Measurements from ENCODE around the gene LMNTD1.
"Not testable (repeated sequence)": the region's sequence is repeated elsewhere in the genome, so short reads cannot be mapped to it uniquely, and the experiment has no call there.

The LMNTD1 gene

DNA sequence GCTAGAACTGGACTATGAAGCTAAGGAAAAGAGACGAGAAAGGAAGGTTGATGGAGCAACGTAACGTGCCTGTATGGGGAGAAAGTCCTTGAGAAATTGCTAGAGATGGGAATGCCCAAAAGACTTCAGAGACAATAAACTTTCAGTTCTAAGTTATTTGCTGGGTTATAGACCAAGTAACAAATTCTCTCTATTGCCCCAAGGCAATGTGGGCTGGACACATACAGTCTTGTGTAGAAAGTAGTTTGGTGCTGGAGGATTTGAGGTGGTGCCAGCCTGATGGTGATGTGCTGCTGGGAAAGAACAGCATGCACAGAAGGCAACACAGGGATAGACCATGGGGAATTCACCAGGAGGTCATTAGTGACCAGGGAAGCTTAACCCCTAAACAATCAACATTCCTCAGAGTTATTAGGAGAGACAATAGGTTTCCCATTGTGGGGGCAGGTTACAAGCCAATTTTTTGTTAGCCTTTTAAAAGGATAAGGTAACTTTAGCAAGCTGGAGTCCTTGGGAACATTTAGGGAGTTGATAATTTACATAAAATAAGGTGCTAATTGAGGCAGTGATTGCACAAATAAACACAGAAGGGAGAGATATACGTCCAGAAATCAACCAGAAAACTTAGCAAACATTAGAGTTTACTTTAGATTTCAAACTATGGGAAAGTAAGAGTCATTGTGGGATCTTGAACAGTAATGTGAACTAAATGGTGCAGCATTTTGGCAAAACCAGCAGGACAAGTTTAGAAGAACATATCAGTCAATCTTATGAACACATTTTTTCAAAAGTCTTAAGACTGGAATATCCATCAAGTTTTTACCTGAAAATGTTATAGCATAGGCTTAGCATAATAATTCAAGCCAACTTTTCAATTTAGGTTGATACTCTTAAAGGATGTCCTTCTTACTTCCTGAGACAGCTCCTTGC lies 61.4 kb downstream of the LMNTD1 start:
- Histone ChIP-seq H3K9me3 (ENCODE audit: control insufficient read depth, low read length) (no peaks in the 10 kb centered on the region), H3K4me1 (ENCODE audit: control insufficient read depth, insufficient read depth, low read length, poor library complexity, severe bottlenecking) (peaks cover 12% of the 10 kb centered on the region), H3K36me3 (ENCODE audit: control insufficient read depth, insufficient read depth, low read length) (no peaks in the 10 kb centered on the region), H3K27ac (ENCODE audit: low read depth, low read length, severe bottlenecking) (no peak overlapping the region), H3K4me3 (ENCODE audit: extremely low read depth, insufficient read depth, low read length, poor library complexity, severe bottlenecking) (no peak overlapping the region)
- WGBS, 2 experiments (ENCODE audit: insufficient coverage in 2 of 2), result 82 to 87% methylated on average over 3 of the region's 4 CpGs

DNA sequence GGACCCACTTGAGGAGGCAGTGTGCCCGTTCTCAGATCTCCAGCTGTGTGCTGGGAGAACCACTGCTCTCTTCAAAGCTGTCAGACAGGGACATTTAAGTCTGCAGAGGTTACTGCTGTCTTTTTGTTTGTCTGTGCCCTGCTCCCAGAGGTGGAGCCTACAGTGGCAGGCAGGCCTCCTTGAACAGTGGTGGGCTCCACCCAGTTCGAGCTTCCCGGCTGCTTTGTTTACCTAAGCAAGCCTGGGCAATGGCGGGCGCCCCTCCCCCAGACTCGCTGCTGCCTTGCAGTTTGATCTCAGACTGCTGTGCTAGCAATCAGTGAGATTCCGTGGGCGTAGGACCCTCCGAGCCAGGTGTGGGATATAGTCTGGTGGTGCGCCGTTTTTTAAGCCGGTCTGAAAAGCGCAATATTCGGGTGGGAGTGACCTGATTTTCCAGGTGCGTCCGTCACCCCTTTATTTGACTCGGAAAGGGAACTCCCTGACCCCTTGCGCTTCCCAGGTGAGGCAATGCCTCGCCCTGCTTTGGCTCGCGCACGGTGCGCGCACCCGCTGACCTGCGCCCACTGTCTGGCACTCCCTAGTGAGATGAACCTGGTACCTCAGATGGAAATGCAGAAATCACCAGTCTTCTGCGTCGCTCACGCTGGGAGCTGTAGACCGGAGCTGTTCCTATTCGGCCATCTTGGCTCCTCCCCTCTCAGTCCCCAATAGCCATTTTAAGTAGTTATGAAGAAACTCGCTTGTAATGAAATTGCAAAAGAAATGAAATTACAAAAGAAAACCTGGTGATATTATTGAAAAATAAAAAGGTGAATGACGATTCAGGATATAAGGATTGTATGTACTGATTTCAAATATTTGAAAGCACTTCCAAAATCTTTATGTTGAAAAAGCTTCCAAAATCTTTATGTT lies 63.9 kb downstream of the LMNTD1 start:
- H3K4me1 ChIP-seq (ENCODE audit: control insufficient read depth, insufficient read depth, low read length, poor library complexity, severe bottlenecking); H3K9me3 ChIP-seq (ENCODE audit: control insufficient read depth, low read length); H3K36me3 ChIP-seq (ENCODE audit: control insufficient read depth, insufficient read depth, low read length); H3K27ac ChIP-seq (ENCODE audit: low read depth, low read length, severe bottlenecking); H3K4me3 ChIP-seq (ENCODE audit: extremely low read depth, insufficient read depth, low read length, poor library complexity, severe bottlenecking): not testable (repeated sequence)
- WGBS, 2 experiments (ENCODE audit: insufficient coverage in 2 of 2), result 63 to 85% methylated on average over 4 to 8 of the region's 33 CpGs

DNA sequence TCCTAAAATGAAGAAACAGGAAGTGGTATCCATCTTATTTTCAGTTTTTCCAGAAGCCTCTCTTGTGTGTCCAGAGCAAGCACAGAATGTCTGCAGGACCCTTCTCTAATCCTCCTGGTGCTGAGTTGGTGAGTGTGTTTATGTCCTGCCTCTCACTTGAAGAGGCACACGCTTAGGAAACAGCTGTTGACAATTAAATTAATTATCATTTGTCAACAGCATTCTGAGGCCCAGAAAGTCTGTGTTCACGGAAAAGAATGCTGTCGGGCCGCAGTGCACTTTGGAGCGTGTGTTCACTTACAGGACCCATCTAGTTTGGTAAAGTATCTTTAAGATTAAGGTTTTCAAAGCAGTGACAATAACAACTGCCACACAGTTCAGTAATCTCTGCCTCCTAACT lies 70.5 kb downstream of the LMNTD1 start:
- no peaks in the 10 kb centered on the region for H3K9me3 ChIP-seq (ENCODE audit: control insufficient read depth, low read length)
- no peaks in the 10 kb centered on the region for H3K36me3 ChIP-seq (ENCODE audit: control insufficient read depth, insufficient read depth, low read length)
- no peak overlapping the region for H3K27ac ChIP-seq (ENCODE audit: low read depth, low read length, severe bottlenecking)
- WGBS, 2 experiments (ENCODE audit: insufficient coverage in 2 of 2), result 57 to 67% methylated on average over 3 of the region's 5 CpGs
- no peaks in the 10 kb centered on the region for H3K4me1 ChIP-seq (ENCODE audit: control insufficient read depth, insufficient read depth, low read length, poor library complexity, severe bottlenecking)
- H3K4me3 ChIP-seq (ENCODE audit: extremely low read depth, insufficient read depth, low read length, poor library complexity, severe bottlenecking), result no peak overlapping the region

DNA sequence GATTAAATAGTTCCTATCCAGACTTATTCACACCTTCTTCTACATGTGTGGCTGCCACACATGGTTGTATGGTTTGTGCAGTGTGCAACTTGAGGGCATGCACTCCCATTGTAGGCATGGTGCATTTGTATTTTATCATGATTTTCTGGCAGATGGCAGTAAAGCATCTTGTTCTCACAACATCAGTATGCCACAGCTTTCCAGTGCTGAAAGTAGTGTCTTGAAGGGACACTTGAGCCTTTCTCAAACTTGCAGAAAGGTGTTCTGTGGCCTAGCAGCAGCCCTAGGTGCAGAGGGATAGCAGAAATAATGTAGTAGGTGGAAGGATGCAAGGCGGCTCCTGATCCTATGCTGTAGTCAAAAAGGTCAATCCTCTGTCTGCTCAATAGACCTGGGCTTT lies 72.9 kb downstream of the LMNTD1 start:
- 100% methylated on average over 1 of the region's 1 CpG; no CpG with 5 or more reads in 1 of the 2 experiments for WGBS, 2 experiments (ENCODE audit: insufficient coverage in 2 of 2)
- Histone ChIP-seq H3K27ac (ENCODE audit: low read depth, low read length, severe bottlenecking) (no peak overlapping the region), H3K4me3 (ENCODE audit: extremely low read depth, insufficient read depth, low read length, poor library complexity, severe bottlenecking) (no peak overlapping the region), H3K36me3 (ENCODE audit: control insufficient read depth, insufficient read depth, low read length) (no peaks in the 10 kb centered on the region), H3K9me3 (ENCODE audit: control insufficient read depth, low read length) (no peaks in the 10 kb centered on the region), H3K4me1 (ENCODE audit: control insufficient read depth, insufficient read depth, low read length, poor library complexity, severe bottlenecking) (no peaks in the 10 kb centered on the region)

GRCh38 chr12:25477217-25477616 lies 75.9 kb downstream of the LMNTD1 start:
- WGBS, 2 experiments (ENCODE audit: insufficient coverage in 2 of 2), result 93 to 94% methylated on average over 5 of the region's 5 CpGs
- H3K36me3 ChIP-seq (ENCODE audit: control insufficient read depth, insufficient read depth, low read length), result no peaks in the 10 kb centered on the region
- no peak overlapping the region for H3K4me3 ChIP-seq (ENCODE audit: extremely low read depth, insufficient read depth, low read length, poor library complexity, severe bottlenecking)
- H3K9me3 ChIP-seq (ENCODE audit: control insufficient read depth, low read length), result no peaks in the 10 kb centered on the region
- no peaks in the 10 kb centered on the region for H3K4me1 ChIP-seq (ENCODE audit: control insufficient read depth, insufficient read depth, low read length, poor library complexity, severe bottlenecking)
- H3K27ac ChIP-seq (ENCODE audit: low read depth, low read length, severe bottlenecking), result no peak overlapping the region

DNA sequence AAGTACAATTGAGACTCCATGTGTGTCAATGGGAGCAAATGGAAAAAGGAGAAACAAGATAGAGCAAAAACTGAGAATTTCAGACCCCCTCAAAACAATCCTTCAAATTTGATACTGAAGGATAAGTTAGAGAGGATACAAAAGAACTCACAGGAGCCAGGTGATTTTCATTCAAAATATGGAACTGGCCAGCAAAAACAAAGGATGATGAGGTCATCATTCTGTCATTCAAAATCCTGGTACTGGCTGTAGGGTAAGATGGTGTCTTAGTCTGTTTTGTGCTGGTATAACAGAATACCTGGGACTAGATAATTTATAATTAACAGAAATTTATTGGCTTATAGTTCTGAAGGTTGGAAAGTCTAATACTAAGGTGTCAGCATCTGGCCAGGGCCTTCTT lies 80.6 kb downstream of the LMNTD1 start:
- no peak overlapping the region for H3K4me3 ChIP-seq (ENCODE audit: extremely low read depth, insufficient read depth, low read length, poor library complexity, severe bottlenecking)
- no peak overlapping the region for H3K27ac ChIP-seq (ENCODE audit: low read depth, low read length, severe bottlenecking)
- no peaks in the 10 kb centered on the region for H3K36me3 ChIP-seq (ENCODE audit: control insufficient read depth, insufficient read depth, low read length)
- H3K9me3 ChIP-seq (ENCODE audit: control insufficient read depth, low read length), result no peaks in the 10 kb centered on the region
- no peaks in the 10 kb centered on the region for H3K4me1 ChIP-seq (ENCODE audit: control insufficient read depth, insufficient read depth, low read length, poor library complexity, severe bottlenecking)

GRCh38 chr12:25469861-25470260 lies 83.2 kb downstream of the LMNTD1 start:
- no peak overlapping the region for H3K4me3 ChIP-seq (ENCODE audit: extremely low read depth, insufficient read depth, low read length, poor library complexity, severe bottlenecking)
- H3K4me1 ChIP-seq (ENCODE audit: control insufficient read depth, insufficient read depth, low read length, poor library complexity, severe bottlenecking), result no peaks in the 10 kb centered on the region
- 100% methylated on average over 1 of the region's 2 CpGs for WGBS, 2 experiments (ENCODE audit: insufficient coverage in 2 of 2)
- no peaks in the 10 kb centered on the region for H3K9me3 ChIP-seq (ENCODE audit: control insufficient read depth, low read length)
- no peaks in the 10 kb centered on the region for H3K36me3 ChIP-seq (ENCODE audit: control insufficient read depth, insufficient read depth, low read length)
- H3K27ac ChIP-seq (ENCODE audit: low read depth, low read length, severe bottlenecking), result no peak overlapping the region

DNA sequence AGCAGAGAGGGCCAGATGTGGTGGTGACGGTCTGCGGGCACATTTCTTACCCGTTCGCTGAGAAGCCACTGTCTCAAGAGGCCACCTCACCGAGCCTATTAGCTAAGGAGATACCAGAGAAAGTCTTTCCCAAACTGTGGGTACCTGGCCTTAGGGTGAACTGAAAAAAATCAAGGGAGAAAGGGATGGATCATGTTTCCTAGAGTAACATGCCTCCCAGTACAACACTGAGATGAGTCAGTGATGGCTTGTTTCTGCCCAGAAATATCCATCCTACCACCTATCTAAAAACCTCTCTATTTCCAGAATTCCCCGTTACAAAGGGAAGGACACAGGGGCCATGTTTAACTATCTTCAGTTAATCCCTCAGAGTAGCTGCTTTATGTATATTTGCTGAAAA lies 83.7 kb downstream of the LMNTD1 start:
- no peaks in the 10 kb centered on the region for H3K9me3 ChIP-seq (ENCODE audit: control insufficient read depth, low read length)
- no peak overlapping the region for H3K4me3 ChIP-seq (ENCODE audit: extremely low read depth, insufficient read depth, low read length, poor library complexity, severe bottlenecking)
- no peaks in the 10 kb centered on the region for H3K4me1 ChIP-seq (ENCODE audit: control insufficient read depth, insufficient read depth, low read length, poor library complexity, severe bottlenecking)
- no peak overlapping the region for H3K27ac ChIP-seq (ENCODE audit: low read depth, low read length, severe bottlenecking)
- no peaks in the 10 kb centered on the region for H3K36me3 ChIP-seq (ENCODE audit: control insufficient read depth, insufficient read depth, low read length)
- WGBS, 2 experiments (ENCODE audit: insufficient coverage in 2 of 2), result 60 to 88% methylated on average over 2 to 5 of the region's 6 CpGs

GRCh38 chr12:25463521-25463920 lies 89.6 kb downstream of the LMNTD1 start:
- WGBS, 2 experiments (ENCODE audit: insufficient coverage in 2 of 2), result 81 to 93% methylated on average over 7 of the region's 8 CpGs
- Histone ChIP-seq H3K36me3 (ENCODE audit: control insufficient read depth, insufficient read depth, low read length) (no peaks in the 10 kb centered on the region), H3K4me3 (ENCODE audit: extremely low read depth, insufficient read depth, low read length, poor library complexity, severe bottlenecking) (no peak overlapping the region), H3K4me1 (ENCODE audit: control insufficient read depth, insufficient read depth, low read length, poor library complexity, severe bottlenecking) (peaks cover 3% of the 10 kb centered on the region), H3K27ac (ENCODE audit: low read depth, low read length, severe bottlenecking) (no peak overlapping the region), H3K9me3 (ENCODE audit: control insufficient read depth, low read length) (no peaks in the 10 kb centered on the region)

- 93 to 96% methylated on average over 2 of the region's 4 CpGs for WGBS, 2 experiments (ENCODE audit: insufficient coverage in 2 of 2)
- H3K27ac ChIP-seq (ENCODE audit: low read depth, low read length, severe bottlenecking), result no peak overlapping the region
- H3K4me1 ChIP-seq (ENCODE audit: control insufficient read depth, insufficient read depth, low read length, poor library complexity, severe bottlenecking), result peaks cover 3% of the 10 kb centered on the region
- no peak overlapping the region for H3K4me3 ChIP-seq (ENCODE audit: extremely low read depth, insufficient read depth, low read length, poor library complexity, severe bottlenecking)
- no peaks in the 10 kb centered on the region for H3K36me3 ChIP-seq (ENCODE audit: control insufficient read depth, insufficient read depth, low read length)
- H3K9me3 ChIP-seq (ENCODE audit: control insufficient read depth, low read length), result no peaks in the 10 kb centered on the region
Observed at GRCh38 chr12:25463005-25463404, 90.1 kb downstream of the LMNTD1 start.

Data from mesodermal cell (in vitro differentiated cells).